ENCODE data around the gene GTF3C1.
A peak's percentile ranks its signal among the peaks of the same experiment; 100 is the strongest.

GTF3C1 gene, protein sequence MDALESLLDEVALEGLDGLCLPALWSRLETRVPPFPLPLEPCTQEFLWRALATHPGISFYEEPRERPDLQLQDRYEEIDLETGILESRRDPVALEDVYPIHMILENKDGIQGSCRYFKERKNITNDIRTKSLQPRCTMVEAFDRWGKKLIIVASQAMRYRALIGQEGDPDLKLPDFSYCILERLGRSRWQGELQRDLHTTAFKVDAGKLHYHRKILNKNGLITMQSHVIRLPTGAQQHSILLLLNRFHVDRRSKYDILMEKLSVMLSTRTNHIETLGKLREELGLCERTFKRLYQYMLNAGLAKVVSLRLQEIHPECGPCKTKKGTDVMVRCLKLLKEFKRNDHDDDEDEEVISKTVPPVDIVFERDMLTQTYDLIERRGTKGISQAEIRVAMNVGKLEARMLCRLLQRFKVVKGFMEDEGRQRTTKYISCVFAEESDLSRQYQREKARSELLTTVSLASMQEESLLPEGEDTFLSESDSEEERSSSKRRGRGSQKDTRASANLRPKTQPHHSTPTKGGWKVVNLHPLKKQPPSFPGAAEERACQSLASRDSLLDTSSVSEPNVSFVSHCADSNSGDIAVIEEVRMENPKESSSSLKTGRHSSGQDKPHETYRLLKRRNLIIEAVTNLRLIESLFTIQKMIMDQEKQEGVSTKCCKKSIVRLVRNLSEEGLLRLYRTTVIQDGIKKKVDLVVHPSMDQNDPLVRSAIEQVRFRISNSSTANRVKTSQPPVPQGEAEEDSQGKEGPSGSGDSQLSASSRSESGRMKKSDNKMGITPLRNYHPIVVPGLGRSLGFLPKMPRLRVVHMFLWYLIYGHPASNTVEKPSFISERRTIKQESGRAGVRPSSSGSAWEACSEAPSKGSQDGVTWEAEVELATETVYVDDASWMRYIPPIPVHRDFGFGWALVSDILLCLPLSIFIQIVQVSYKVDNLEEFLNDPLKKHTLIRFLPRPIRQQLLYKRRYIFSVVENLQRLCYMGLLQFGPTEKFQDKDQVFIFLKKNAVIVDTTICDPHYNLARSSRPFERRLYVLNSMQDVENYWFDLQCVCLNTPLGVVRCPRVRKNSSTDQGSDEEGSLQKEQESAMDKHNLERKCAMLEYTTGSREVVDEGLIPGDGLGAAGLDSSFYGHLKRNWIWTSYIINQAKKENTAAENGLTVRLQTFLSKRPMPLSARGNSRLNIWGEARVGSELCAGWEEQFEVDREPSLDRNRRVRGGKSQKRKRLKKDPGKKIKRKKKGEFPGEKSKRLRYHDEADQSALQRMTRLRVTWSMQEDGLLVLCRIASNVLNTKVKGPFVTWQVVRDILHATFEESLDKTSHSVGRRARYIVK (N-terminal part only)

DNA sequence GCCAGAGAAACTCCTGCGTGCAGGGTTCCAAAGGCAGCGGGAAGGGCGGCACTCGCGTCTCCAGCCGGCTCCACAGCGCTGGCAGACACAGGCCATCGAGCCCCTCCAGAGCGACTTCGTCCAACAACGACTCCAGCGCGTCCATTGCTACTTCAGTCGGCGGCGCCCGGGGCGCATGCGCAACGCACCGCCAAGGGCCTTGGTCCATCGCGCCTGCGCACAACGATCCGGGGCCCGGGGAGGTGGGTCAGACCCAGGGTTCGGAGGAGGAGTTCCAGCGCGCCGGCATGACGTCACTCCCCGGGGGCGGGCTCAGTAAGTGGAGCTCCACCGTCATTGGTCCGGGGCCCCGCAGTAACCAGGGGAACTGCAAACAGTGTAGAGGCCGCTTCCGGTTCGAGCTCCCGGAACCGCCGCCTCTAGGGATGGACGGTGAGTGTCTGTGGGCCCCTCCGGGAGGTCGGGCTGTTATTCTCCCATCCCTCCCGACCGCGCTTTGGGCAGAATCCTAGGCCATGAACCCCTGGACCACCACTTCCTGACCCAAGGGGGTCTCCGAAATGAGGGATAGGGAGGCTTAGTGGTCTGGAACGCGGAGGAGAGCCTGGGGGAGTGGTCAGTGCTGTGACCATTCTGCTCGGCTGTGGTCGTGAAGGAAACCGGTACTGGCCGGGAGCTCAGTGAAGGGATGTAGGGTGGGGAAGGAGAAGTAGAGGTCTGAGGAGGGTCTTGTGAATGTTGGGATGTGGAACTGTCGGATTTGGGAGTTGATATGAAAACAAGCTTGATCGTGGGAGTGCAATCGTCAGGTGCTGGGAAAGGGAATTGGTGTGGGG is at the start of gene GTF3C1, which contains the start of gene KATNIP:
GTF3C1 (minus strand) TSS at position 168 of the 836 bp plus-strand sequence; CDS start at position 145, 23 bp downstream.
KATNIP (plus strand) TSS at position 399 of the 836 bp plus-strand sequence; CDS start at position 426, 27 bp downstream.
- intact Hi-C loops (cut with micrococcal nuclease): no loop called here

DNA sequence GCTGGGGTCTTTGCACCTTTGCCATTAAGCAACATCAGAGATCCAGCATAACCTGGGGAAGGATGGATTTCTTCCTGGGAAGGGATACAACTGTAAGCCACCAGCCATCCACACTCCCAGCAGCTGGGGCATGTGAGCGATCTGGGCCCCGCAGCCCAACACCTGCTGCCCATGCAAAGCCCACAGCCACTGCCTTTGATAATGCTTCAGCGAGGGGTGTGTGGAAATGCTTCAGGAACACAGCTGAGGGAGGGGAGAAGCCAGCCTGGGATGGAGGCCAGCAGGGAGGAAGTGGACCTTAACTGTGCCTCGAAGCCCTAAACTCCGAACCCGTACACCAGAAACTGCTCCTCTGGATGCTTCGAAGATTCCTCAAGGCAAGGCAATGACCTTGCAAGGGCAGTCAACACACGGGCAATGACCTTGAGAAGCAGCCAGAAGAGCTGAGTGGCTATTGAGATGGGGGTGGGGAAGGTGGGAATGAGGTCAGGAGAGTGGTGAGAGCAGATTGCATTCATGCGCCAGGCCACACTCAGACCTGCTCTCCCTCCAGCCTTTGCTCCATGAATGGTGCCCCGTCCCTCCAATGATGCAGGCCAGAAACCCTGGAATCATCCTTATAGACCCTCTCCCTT is 49.3 kb upstream of the GTF3C1 start:
- no peaks in the 10 kb centered on the region for H3K27me3 Mint-ChIP-seq
- intact Hi-C loops (cut with micrococcal nuclease): no loop called here
- no peaks in the 10 kb centered on the region for H3K9me3 Mint-ChIP-seq
- no peak overlapping the region for H3K4me3 Mint-ChIP-seq
- H3K4me1 Mint-ChIP-seq (ENCODE audit: low read depth): no peaks in the 10 kb centered on the region
- H3K27ac Mint-ChIP-seq: no peak overlapping the region
- peaks cover 13% of the 10 kb centered on the region for H3K36me3 Mint-ChIP-seq (ENCODE audit: low read depth)

More for the DNA sequence above, at the start of gene GTF3C1, which contains the start of gene KATNIP:
- Mint-ChIP-seq H3K9me3 (no peaks in the 10 kb centered on the region), H3K27me3 (no peaks in the 10 kb centered on the region), H3K36me3 (ENCODE audit: low read depth) (peaks cover 40% of the 10 kb centered on the region), H3K4me3 (peak within 1 kb of the TSS; percentile 87), H3K27ac (peak within 1 kb of the TSS; percentile 86), H3K4me1 (ENCODE audit: low read depth) (peaks cover 40% of the 10 kb centered on the region)

DNA sequence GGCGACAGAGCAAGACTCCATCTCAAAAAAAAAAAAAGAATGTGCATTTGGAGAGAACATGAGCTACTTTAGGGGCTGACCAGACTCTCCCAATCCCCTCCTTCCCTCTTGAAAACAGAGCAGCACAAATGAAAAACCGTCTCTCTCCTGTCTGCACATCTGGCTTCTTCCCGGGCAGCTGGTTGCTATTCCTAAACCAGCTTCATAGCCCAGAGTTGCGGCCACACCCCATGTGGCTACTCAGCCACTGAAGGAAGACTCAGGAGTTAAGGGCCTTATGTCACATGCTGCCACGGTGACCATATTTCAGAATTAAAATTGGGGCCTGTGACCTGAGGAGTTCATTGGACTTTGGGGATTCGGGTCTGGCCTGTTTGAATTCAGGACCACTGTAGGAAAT is 48.5 kb upstream of the GTF3C1 start:
- Mint-ChIP-seq H3K4me1 (ENCODE audit: low read depth) (no peaks in the 10 kb centered on the region), H3K27ac (no peak overlapping the region), H3K4me3 (no peak overlapping the region), H3K27me3 (no peaks in the 10 kb centered on the region), H3K36me3 (ENCODE audit: low read depth) (peaks cover 13% of the 10 kb centered on the region), H3K9me3 (no peaks in the 10 kb centered on the region)
- intact Hi-C loops (cut with micrococcal nuclease): no loop called here

DNA sequence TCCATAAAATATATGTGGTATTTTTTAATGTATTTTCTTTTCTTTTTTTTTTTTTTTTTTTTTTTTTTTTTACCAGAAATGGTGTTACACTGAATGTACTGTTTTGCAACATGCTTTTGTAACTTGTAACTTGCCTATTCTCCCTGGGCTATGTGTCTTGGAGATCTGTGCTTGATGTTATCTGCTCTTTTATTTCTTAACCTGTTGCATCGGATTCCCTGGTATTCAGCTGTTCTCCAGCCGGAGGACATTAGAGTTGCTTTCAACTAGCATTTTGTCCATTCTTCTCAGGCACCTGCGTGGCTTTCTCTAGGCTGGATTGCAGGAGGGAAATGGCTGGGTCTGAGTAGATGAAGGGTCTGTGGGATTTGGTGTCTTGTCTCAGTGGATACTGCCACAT is 47.6 kb upstream of the GTF3C1 start:
- Mint-ChIP-seq H3K4me3 (no peak overlapping the region), H3K27me3 (no peaks in the 10 kb centered on the region), H3K27ac (no peak overlapping the region), H3K4me1 (ENCODE audit: low read depth) (no peaks in the 10 kb centered on the region), H3K36me3 (ENCODE audit: low read depth) (peaks cover 13% of the 10 kb centered on the region), H3K9me3 (no peaks in the 10 kb centered on the region)
- intact Hi-C loops (cut with micrococcal nuclease): no loop called here

DNA sequence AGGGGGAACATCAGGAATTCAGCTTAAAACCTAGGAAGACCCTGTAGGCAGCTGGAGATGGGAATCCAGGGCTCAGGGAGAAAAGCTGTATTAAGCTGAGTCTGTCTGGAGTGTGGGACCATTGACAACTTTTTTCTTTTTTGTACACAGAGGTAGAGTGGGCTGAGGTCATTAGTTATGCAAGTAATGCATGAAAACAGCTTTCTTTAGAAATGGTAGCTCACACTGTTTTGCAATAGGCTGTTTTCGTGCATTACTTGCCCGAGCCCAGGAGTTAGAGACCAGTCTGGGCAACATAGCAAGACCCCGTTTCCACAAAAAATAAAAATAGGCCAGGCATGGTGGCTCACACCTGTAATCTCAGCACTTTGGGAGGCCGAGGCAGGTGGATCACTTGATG is 46.7 kb upstream of the GTF3C1 start:
- no peak overlapping the region for H3K4me3 Mint-ChIP-seq
- peaks cover 13% of the 10 kb centered on the region for H3K36me3 Mint-ChIP-seq (ENCODE audit: low read depth)
- peaks cover 5% of the 10 kb centered on the region for H3K4me1 Mint-ChIP-seq (ENCODE audit: low read depth)
- intact Hi-C loops (cut with micrococcal nuclease): no loop called here
- H3K27me3 Mint-ChIP-seq: no peaks in the 10 kb centered on the region
- H3K9me3 Mint-ChIP-seq: no peaks in the 10 kb centered on the region
- no peak overlapping the region for H3K27ac Mint-ChIP-seq

DNA sequence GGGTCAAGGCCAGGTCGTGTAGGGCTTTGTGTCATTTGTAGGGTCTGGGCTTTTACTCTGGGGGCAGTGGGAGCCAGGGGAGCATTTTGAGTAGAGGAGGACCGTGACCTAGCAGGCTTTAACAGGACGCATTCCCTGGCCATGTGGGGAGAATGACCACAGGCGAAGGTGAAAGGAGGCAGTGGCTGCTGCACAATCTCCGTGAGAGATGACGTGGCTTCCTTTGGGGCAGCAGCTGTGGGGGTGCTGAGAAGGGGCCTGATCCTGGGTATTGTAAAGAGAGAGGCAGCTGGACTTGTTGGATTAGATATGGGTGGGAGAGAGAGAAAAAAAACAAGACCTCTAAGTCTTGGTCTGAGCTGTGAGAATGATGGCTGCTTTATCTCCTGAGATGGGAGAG is 46.3 kb upstream of the GTF3C1 start:
- Mint-ChIP-seq H3K4me1 (ENCODE audit: low read depth) (peaks cover 5% of the 10 kb centered on the region), H3K4me3 (no peak overlapping the region), H3K27me3 (no peaks in the 10 kb centered on the region), H3K36me3 (ENCODE audit: low read depth) (peaks cover 12% of the 10 kb centered on the region), H3K27ac (no peak overlapping the region), H3K9me3 (no peaks in the 10 kb centered on the region)
- intact Hi-C loops (cut with micrococcal nuclease): no loop called here

DNA sequence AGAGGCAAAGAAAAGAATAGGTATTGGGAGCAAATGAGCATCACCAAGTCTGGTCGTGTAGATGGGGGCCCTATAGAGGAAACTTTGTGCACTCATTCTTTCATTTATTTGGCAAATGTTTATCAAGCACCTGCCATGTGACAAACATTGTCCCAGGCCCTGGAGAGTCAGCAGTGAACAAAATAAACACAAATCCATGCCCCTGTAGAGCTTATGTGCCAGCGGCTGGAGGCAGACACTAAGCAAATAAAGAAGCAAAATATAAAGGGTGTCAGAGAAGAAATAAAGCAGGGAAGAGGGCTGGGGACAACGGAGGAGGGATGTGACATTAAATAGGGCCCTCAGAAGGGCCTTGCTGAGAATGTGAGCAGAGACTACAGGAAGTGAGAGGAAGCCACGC is 45.8 kb upstream of the GTF3C1 start:
- H3K4me1 Mint-ChIP-seq (ENCODE audit: low read depth): peaks cover 5% of the 10 kb centered on the region
- intact Hi-C loops (cut with micrococcal nuclease): no loop called here
- no peaks in the 10 kb centered on the region for H3K27me3 Mint-ChIP-seq
- H3K36me3 Mint-ChIP-seq (ENCODE audit: low read depth): peaks cover 14% of the 10 kb centered on the region
- no peak overlapping the region for H3K27ac Mint-ChIP-seq
- H3K9me3 Mint-ChIP-seq: no peaks in the 10 kb centered on the region
- no peak overlapping the region for H3K4me3 Mint-ChIP-seq

DNA sequence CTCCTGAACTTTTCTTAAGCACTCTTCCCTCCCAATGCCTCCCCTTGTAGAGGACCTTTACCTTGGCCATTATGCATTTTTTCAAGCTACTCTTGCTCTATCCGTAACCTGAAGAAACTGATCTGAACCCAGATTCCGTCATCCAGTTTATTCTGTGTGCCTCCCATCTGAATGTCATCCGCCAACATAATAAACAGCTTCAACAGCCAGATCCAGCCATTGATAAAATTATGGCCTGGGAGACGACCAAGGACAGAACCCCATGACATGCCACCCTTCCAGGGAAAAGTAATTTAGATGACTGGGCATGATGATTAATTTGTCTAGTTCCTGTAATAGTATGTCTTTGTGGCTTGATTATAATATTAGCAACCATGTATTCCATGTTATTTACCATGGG is 42.1 kb upstream of the GTF3C1 start:
- H3K36me3 Mint-ChIP-seq (ENCODE audit: low read depth): peaks cover 7% of the 10 kb centered on the region
- intact Hi-C loops (cut with micrococcal nuclease): no loop called here
- H3K4me3 Mint-ChIP-seq: no peak overlapping the region
- no peaks in the 10 kb centered on the region for H3K9me3 Mint-ChIP-seq
- H3K27me3 Mint-ChIP-seq: no peaks in the 10 kb centered on the region
- peaks cover 10% of the 10 kb centered on the region for H3K4me1 Mint-ChIP-seq (ENCODE audit: low read depth)
- no peak overlapping the region for H3K27ac Mint-ChIP-seq

DNA sequence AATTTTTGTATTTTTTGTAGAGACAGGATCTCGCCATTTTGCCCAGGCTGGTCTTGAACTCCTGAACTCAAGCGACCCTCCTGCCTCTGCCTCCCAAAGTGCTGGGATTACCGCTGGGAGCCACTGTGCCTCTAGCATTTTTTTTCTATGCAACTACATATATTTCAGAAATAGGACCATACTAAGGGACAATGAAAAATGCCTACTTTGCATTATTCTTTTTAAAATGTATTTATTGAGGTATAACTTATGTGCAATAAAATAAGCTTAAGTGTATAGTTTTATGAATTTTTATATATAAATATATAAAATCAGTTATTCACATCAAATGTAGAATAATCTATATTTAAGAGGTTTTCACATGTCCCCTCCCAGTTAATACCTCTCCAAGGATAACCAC is 38.3 kb upstream of the GTF3C1 start:
- Mint-ChIP-seq H3K4me3 (no peak overlapping the region), H3K4me1 (ENCODE audit: low read depth) (peaks cover 15% of the 10 kb centered on the region), H3K27ac (no peak overlapping the region), H3K9me3 (no peaks in the 10 kb centered on the region), H3K27me3 (no peaks in the 10 kb centered on the region), H3K36me3 (ENCODE audit: low read depth) (peaks cover 12% of the 10 kb centered on the region)
- intact Hi-C loops (cut with micrococcal nuclease): no loop called here

DNA sequence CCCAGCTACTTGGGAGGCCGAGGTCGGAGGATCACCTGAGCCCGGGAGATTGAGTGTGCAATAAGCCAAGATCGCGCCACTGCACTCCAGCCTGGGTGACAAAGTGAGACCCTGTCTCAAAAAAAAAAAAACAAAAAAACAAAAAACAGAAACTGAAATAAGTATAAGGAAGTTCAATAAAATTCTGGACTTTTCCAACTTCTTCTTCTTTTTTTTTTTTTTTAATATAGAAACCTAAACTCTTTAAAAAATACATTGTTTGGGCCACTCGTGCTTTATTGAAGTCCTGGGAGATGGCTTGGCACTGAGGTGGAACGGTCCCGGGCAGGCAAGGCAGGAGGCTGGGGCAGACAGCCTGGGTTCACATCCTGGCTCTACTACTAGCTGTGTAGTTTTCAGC is 37.0 kb upstream of the GTF3C1 start:
- Mint-ChIP-seq H3K27me3 (no peaks in the 10 kb centered on the region), H3K27ac (peak overlapping the region; percentile 50), H3K36me3 (ENCODE audit: low read depth) (peaks cover 16% of the 10 kb centered on the region), H3K9me3 (no peaks in the 10 kb centered on the region), H3K4me1 (ENCODE audit: low read depth) (peaks cover 18% of the 10 kb centered on the region), H3K4me3 (peak overlapping the region; percentile 13)
- intact Hi-C loops (cut with micrococcal nuclease): no loop called here

DNA sequence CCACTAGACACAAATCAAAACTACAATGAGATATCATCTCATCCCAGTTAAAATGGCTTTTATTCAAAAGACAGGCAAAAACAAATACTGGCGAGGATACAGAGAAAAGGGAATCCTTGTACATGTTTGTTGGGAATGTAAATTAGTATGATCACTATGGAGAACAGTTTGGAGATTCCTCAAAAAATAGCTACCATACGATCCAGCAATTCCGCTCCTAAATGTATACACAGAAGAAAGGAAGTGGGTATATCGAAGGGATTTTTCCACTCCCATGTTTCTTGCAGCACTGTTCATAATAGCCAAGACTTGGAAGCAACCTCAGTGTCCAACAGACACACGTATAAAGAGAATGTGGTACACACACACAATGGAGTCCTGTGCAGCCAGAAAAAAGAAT is 35.5 kb upstream of the GTF3C1 start:
- no peaks in the 10 kb centered on the region for H3K9me3 Mint-ChIP-seq

DNA sequence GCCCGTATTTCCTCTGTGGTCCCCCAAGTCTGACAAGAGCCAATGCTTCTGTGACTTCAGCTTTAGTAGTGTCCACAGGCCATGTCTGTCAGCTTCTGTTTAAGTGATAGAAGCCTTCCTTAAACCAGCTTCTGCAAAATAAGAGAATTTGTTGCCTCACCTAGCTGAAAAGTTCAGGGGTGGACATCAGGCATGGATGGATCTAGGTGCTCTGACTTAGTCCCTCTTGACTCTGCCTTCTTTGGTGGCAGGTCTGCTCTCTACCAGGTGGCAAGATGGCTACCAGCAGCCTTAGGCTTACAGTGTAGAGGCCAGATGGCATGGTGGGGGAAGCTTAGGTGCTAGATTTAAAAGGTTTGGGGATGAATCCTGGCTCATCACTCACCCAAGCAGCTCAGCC is 33.9 kb upstream of the GTF3C1 start:
- no peaks in the 10 kb centered on the region for H3K27me3 Mint-ChIP-seq
- H3K36me3 Mint-ChIP-seq (ENCODE audit: low read depth): peaks cover 20% of the 10 kb centered on the region
- H3K4me3 Mint-ChIP-seq: no peak overlapping the region
- H3K9me3 Mint-ChIP-seq: no peaks in the 10 kb centered on the region
- peaks cover 18% of the 10 kb centered on the region for H3K4me1 Mint-ChIP-seq (ENCODE audit: low read depth)
- intact Hi-C loops (cut with micrococcal nuclease): no loop called here
- H3K27ac Mint-ChIP-seq: no peak overlapping the region

More for the DNA sequence above, 35.5 kb upstream of the GTF3C1 start:
- peaks cover 13% of the 10 kb centered on the region for H3K36me3 Mint-ChIP-seq (ENCODE audit: low read depth)
- no peak overlapping the region for H3K4me3 Mint-ChIP-seq
- H3K4me1 Mint-ChIP-seq (ENCODE audit: low read depth): peaks cover 18% of the 10 kb centered on the region
- no peak overlapping the region for H3K27ac Mint-ChIP-seq
- no peaks in the 10 kb centered on the region for H3K27me3 Mint-ChIP-seq
- intact Hi-C loops (cut with micrococcal nuclease): no loop called here
